ENCODE results near the gene CMIP.

DNA sequence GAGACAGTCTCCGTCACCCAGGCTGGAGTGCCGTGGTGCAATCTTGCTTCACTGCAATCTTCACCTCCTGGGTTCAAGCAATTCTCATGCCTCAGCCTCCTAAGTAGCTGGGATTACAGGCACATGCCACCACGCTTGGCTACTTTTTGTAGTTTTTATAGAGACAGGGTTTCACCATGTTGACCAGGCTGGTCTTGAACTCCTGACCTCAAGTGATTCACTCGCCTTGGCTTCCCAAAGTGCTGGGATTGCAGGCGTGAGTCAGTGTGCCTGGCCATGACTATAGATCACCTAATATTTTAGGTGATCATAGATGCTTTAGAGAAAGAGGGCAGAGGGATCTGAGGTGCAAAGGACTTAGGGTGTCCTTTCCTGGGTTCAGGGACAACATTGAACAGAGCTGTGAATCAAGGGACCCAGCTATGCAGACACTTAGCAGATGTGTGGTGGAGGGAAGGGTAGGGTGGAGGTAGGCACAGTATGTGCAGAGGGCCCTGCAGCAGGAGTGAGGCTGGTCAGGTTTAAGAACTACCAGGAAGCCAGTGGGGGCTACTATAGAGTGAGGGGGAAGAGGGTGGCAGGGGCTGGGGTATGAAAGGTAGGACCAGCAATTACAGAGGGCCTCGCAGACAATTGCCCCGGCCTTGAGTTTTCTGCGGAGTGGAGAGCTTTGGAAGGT lies 116.5 kb downstream of the CMIP start:
- no peak for TF ChIP-seq HDGF (IDR thresholded peaks at IDR 0.05; ENCODE audit: borderline replicate concordance)
- TF ChIP-seq ARNT (IDR thresholded peaks at IDR 0.05): no peak
- TF ChIP-seq FOXM1 (IDR thresholded peaks at IDR 0.05; ENCODE audit: borderline replicate concordance): no peak
- TF ChIP-seq FOXA1 (IDR thresholded peaks at IDR 0.05): no peak
- TF ChIP-seq FOXK2 (IDR thresholded peaks at IDR 0.05): no peak
- no peak for TF ChIP-seq L3MBTL2 (conservative IDR thresholded peaks at IDR 0.05)
- no peak for TF ChIP-seq ELF4 (IDR thresholded peaks at IDR 0.05)
- TF ChIP-seq TARDBP (IDR thresholded peaks at IDR 0.05): no peak
